Fibroblast of pulmonary artery (primary cell): ENCODE results near the gene RGMA.

Source experiments
- DNase-seq: peaks from one replicate; pipeline ENCODE4 v3.0.0-alpha.2; 2010; ENCODE audit warnings: low read depth
- H3K4me3 ChIP-seq: replicated peaks from 2 replicates; pipeline ENCODE4 v1.5.1; 2011; ENCODE audit warnings: low read depth, mild to moderate bottlenecking, control low read depth, low read length, moderate library complexity
- TF ChIP-seq, protein P1 (sequence below): IDR thresholded peaks from 2 replicates; pipeline ENCODE4 v1.5.1; 2011; ENCODE audit warnings: mild to moderate bottlenecking, control low read depth, low read length, inconsistent platforms; ENCODE audit errors: missing control alignments

Gene RGMA

DNA sequence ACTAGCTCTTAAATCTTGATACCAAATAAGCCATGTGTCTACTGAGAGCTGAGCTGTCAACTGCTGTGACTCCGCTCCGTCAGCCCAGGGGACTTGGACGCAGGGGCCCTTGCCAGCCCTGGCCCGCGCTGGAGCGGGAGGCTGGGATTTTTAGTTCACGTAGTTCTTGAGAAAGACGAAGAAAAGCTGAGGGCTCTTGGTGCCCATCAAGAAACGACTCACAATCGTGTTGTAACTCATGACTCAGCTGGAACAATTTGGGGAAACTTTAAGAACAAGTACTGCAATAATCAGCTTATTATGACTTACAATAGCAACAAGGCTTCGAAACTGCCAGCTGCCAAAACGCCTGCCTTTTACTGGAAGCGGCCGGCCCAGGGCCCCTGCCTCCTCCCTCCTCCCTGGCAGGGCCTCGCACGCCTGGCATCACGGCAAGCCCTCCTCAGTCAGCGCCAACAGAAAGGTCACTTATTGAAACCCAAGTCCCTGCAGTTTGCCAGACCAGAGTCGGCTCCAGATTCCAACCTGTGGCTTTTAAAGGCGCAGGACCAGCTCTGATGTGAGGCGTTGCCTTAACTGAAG lies 60.3 kb downstream of the RGMA start:
- DNase-seq = peak; percentile 97
- H3K4me3 ChIP-seq = no peak overlapping the region
- TF ChIP-seq, protein P1, sequence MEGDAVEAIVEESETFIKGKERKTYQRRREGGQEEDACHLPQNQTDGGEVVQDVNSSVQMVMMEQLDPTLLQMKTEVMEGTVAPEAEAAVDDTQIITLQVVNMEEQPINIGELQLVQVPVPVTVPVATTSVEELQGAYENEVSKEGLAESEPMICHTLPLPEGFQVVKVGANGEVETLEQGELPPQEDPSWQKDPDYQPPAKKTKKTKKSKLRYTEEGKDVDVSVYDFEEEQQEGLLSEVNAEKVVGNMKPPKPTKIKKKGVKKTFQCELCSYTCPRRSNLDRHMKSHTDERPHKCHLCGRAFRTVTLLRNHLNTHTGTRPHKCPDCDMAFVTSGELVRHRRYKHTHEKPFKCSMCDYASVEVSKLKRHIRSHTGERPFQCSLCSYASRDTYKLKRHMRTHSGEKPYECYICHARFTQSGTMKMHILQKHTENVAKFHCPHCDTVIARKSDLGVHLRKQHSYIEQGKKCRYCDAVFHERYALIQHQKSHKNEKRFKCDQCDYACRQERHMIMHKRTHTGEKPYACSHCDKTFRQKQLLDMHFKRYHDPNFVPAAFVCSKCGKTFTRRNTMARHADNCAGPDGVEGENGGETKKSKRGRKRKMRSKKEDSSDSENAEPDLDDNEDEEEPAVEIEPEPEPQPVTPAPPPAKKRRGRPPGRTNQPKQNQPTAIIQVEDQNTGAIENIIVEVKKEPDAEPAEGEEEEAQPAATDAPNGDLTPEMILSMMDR = no peak

DNA sequence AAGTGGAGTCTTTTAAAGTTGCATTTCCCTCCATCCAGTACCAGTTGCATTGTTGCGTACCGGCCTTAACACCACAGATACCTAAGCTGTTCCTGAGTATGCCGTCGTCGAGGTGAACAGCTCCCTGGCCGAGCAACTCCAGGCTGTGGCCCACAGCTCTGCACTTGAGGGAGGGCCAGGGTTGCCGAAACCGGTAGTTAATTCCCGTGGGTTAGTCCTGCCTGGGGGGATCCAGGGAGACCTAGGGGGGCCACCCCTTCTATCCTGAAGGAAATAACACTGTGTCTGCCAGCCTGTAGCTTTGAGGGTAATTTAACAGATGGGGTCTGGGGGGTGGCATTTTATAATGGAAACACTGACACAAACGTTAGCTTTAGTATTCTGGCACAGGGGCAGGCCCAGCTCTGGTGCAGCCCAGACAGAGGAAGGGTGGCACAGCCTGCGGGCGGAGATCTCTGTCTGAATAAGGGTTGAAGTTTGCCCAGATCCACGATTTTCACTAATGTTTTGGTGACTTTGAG lies 60.8 kb downstream of the RGMA start:
- no peak overlapping the region for H3K4me3 ChIP-seq
- DNase-seq = peak; percentile 12
- TF ChIP-seq, protein P1 = no peak

DNA sequence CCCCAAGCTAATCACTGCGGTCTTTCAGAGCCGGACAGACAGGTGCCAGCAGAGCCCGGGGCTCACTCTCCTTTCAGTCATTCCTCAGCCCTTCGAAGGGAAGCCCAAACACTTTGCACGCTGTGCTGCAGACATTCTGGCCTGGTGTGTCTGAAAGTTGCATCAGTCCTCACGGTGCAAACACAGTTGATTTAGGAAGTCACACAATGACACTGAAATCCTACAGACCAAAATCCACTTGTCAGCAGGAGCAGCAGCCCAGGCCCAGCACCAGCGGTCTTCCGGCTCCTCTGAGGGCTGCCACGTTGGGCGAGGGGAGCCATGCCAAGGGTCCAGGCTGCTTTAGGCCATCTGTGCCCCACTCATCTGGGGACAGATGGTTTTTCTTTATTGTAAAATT lies 61.6 kb downstream of the RGMA start:
- TF ChIP-seq, protein P1 = no peak
- no peak for DNase-seq
- H3K4me3 ChIP-seq = no peak overlapping the region

DNA sequence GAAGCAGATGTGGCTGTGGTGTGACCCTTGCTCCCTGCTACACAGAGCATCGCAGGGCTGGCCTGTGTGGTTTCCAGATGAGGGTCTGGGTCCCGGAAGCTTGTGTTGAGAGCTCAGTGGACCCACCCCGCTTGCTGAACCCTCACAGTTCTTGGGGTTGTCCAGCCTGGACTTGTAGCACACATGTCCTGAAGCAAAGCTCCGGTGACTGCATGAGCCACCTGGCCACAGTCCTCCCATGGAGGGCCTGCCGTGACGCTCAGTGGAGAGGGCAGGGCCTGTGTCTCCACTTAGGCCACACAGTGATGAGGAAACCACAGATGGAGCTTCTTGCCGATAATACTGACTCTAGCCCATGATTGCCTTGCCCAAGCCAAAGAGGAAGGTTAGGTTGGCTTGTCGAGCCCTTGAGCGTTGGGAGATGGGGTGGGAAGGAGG lies 62.6 kb downstream of the RGMA start:
- TF ChIP-seq, protein P1 = no peak
- DNase-seq = no peak
- H3K4me3 ChIP-seq = no peak overlapping the region

DNA sequence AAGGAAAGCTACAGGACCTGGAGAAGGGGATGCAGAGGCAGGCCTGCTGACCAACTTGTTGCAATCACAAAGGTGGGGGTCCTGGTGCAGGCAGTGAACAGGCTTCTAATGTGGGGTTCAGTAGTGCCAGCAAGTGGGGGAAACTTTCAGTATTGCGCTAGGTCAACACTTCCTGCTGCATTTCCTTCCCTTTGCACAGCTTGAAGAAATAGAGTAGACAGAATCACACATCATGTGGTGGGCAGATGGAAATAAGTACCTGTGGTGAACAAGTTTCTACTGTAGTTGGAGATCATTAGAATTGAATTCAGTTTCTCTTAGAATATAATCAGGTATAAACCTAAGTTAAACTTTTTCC lies 63.4 kb downstream of the RGMA start:
- no peak overlapping the region for H3K4me3 ChIP-seq
- TF ChIP-seq, protein P1 = no peak
- DNase-seq = no peak

DNA sequence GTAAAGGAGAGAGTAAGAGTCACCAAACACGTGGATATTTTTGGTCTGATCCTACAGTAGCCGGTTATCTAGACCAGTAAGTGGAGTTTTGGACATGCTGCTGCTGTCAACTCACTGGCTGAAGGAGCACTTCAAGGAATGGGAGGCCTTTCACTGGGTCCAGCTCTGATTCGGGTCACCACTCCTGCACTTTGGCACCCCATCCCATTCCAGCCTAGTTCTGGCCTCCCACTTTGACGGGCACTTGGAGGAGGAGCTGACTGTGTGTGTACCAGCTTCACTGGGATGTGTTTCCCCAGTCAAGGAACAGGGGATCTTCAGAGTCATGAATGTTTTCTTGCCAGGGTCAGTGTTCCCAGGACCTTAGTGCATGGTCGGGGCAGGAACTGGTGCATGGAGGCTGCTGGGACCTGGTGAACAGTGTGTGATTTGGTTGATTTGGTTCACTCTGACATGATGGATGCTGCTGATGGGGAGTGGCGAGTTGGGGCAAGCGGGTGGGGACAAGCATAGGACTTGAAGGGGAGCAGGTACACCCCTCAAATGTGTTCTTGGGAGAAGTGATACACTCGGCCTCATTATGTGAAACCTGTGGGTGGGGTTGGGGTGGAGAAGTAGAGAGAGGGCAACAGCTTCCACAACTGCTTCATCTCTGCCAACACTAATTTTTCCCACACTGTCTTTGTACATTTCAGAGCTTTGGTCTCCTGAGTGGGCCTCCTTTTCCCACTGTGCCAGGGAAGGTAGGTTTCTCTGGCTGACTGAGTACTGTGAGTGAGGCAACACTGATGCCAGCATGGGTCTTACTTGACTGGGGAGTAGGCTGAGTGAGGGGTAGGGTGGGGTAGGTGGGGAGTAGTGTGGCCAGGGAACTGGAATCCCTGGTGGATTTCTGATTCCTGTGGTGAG lies 64.0 kb downstream of the RGMA start:
- no peak overlapping the region for H3K4me3 ChIP-seq
- no peak for DNase-seq
- TF ChIP-seq, protein P1 = no peak

DNA sequence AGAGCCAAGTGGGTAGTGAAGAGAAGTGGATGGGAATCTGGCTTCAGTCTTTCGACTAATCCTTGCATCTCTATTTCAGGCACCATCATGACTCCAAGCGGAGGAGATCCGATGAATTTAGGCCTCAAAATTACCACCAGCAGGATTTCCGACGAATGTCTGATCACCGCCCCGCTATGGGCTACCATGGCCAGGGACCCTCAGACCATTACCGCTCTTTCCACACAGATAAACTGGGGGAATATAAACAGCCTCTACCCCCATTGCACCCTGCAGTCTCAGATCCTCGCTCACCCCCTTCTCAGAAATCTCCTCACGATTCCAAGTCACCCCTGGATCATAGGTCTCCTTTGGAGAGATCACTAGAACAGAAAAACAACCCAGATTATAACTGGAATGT lies 64.7 kb downstream of the RGMA start:
- DNase-seq = no peak
- H3K4me3 ChIP-seq = no peak overlapping the region
- TF ChIP-seq, protein P1 = no peak
